ENCODE measurements around the gene SAMD15. TPM values are rescaled to one million over a fixed set of nuclear protein-coding genes. Genes with fewer than 3 reads are reported as not detected.

Gene SAMD15
- total RNA-seq, 1 experiment from 2014 or later: 0.42 TPM

- ChIA-PET POLR2A (no interaction called here), CTCF (interaction anchor here (1.4 to 1.5 kb wide), 2 partner anchors 44 to 59 kb away, joined by 3 read pairs; no protein-coding TSS in a partner anchor)
- ATAC-seq (no peak), DNase-seq (ENCODE audit: low spot score) (no peak)
- Mint-ChIP-seq H3K27ac (no peak overlapping the region), H3K4me3 (no peak overlapping the region), H3K27me3 (ENCODE audit: low read depth) (no peaks in the 10 kb centered on the region), H3K9me3 (no peaks in the 10 kb centered on the region), H3K36me3 (no peaks in the 10 kb centered on the region), H3K4me1 (no peaks in the 10 kb centered on the region)
- TF ChIP-seq ZNF425 (CRISPR knock-in tag; conservative IDR thresholded peaks at IDR 0.05) (no peak), MXD4 (CRISPR knock-in tag; IDR thresholded peaks at IDR 0.05; ENCODE audit: borderline replicate concordance) (no peak)
Observed at GRCh38 chr14:77359626-77360025, 17.6 kb upstream of the SAMD15 start.

GRCh38 chr14:77364146-77364545 lies 13.0 kb upstream of the SAMD15 start:
- Mint-ChIP-seq H3K27me3 (ENCODE audit: low read depth) (no peaks in the 10 kb centered on the region), H3K36me3 (no peaks in the 10 kb centered on the region), H3K4me1 (no peaks in the 10 kb centered on the region), H3K9me3 (no peaks in the 10 kb centered on the region), H3K4me3 (no peak overlapping the region), H3K27ac (no peak overlapping the region)
- ChIA-PET CTCF (no interaction called here), POLR2A (no interaction called here)
- no peak for DNase-seq (ENCODE audit: low spot score)
- ATAC-seq: 0 out of 2 replicates have a peak, but pooled peaks have one; percentile 32
- TF ChIP-seq ZBTB21 (CRISPR knock-in tag; IDR thresholded peaks at IDR 0.05; ENCODE audit: borderline replicate concordance) (no peak), MXD4 (CRISPR knock-in tag; IDR thresholded peaks at IDR 0.05; ENCODE audit: borderline replicate concordance) (no peak), KAT7 (CRISPR knock-in tag; IDR thresholded peaks at IDR 0.05; ENCODE audit: borderline replicate concordance) (no peak), NR3C1 (CRISPR knock-in tag; conservative IDR thresholded peaks at IDR 0.05; ENCODE audit: low read depth) (no peak), ZSCAN18 (CRISPR knock-in tag; IDR thresholded peaks at IDR 0.05) (no peak), HMGA2 (CRISPR knock-in tag; IDR thresholded peaks at IDR 0.05) (no peak), ZNF263 (CRISPR knock-in tag; IDR thresholded peaks at IDR 0.05; ENCODE audit: low read depth) (no peak)

- no peak for ATAC-seq
- TF ChIP-seq EMX1 (CRISPR knock-in tag; IDR thresholded peaks at IDR 0.05) (no peak), ZNF263 (CRISPR knock-in tag; IDR thresholded peaks at IDR 0.05; ENCODE audit: low read depth) (no peak), ATF6 (CRISPR knock-in tag; IDR thresholded peaks at IDR 0.05) (no peak), GRHL2 (CRISPR knock-in tag; IDR thresholded peaks at IDR 0.05; ENCODE audit: insufficient replicate concordance, severe bottlenecking) (no peak), JUN (CRISPR knock-in tag; IDR thresholded peaks at IDR 0.05) (no peak), SMAD3 (CRISPR knock-in tag; IDR thresholded peaks at IDR 0.05; ENCODE audit: borderline replicate concordance) (no peak), MYBL2 (CRISPR knock-in tag; IDR thresholded peaks at IDR 0.05) (no peak), E2F5 (CRISPR knock-in tag; IDR thresholded peaks at IDR 0.05) (no peak), ATF1 (CRISPR knock-in tag; IDR thresholded peaks at IDR 0.05) (no peak), ERG (CRISPR knock-in tag; IDR thresholded peaks at IDR 0.05) (no peak), NR3C1 (CRISPR knock-in tag; conservative IDR thresholded peaks at IDR 0.05; ENCODE audit: low read depth) (no peak), FOXK1 (CRISPR knock-in tag; IDR thresholded peaks at IDR 0.05) (no peak), OVOL2 (CRISPR knock-in tag; IDR thresholded peaks at IDR 0.05; ENCODE audit: borderline replicate concordance) (no peak), ZNF396 (CRISPR knock-in tag; IDR thresholded peaks at IDR 0.05; ENCODE audit: borderline replicate concordance) (no peak), ZSCAN18 (CRISPR knock-in tag; IDR thresholded peaks at IDR 0.05) (no peak), IRF2 (CRISPR knock-in tag; IDR thresholded peaks at IDR 0.05; ENCODE audit: borderline replicate concordance, low read depth) (no peak), ATF3 (CRISPR knock-in tag; conservative IDR thresholded peaks at IDR 0.05) (no peak), JAZF1 (CRISPR knock-in tag; IDR thresholded peaks at IDR 0.05) (no peak)
Observed at GRCh38 chr14:77369285-77369684, 7.9 kb upstream of the SAMD15 start.

More at GRCh38 chr14:77369285-77369684, 7.9 kb upstream of the SAMD15 start:
- Mint-ChIP-seq H3K27ac (no peak overlapping the region), H3K4me1 (0 out of 2 replicates have a peak, but pooled peaks cover 5% of the 10 kb centered on the region), H3K9me3 (no peaks in the 10 kb centered on the region), H3K4me3 (no peak overlapping the region), H3K36me3 (no peaks in the 10 kb centered on the region), H3K27me3 (ENCODE audit: low read depth) (no peaks in the 10 kb centered on the region)
- CTCF ChIA-PET: no interaction called here
- no peak for DNase-seq (ENCODE audit: low spot score)
- POLR2A ChIA-PET: no interaction called here

Measured in WTC11 (cell line).